HuH-7.5 (cell line): Measurements from ENCODE around the gene RYK.
"Not testable (repeated sequence)": the region's sequence is repeated elsewhere in the genome, so short reads cannot be mapped to it uniquely, and the experiment has no call there.

ENCODE experiments used
- DNase-seq: peaks from one replicate; pipeline ENCODE4 v3.0.0; 2011; ENCODE audit warnings: low spot score

Gene RYK

DNA sequence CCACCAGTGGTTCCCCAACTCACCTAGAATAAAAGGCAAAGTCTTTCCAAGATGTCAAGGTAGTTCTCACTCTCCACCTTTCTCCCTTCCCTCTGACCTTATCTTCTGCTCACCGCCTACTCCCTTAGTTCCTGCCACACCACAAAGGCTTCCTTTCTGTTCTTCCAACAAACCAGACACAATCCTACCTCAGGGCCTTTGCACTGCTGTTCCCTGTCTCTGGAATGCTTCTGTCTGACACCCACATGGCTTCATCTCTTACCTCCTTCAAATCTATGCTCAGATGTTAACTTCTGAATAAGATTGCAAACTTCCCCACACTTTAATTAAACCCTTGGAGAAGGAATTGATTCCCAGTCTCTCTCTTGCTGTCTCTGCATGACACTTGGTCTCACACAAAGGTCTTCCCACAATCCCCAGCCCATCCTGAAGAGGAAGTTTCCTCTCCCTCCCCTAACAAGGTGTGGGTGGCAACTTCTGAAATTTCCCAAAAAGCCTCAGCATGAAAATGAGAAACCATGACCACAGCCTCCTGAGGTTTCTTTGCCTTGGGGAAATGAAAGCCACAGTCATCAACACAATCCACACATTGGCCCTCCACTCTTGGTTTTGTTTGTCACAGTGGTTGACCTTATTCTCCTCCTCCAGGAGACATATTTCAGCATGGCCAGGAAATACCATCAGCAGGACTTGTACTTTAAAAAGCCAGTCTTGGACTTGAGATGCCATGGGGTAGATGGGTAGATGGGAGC is 3.0 kb upstream of the RYK start:
- no peak for DNase-seq

DNA sequence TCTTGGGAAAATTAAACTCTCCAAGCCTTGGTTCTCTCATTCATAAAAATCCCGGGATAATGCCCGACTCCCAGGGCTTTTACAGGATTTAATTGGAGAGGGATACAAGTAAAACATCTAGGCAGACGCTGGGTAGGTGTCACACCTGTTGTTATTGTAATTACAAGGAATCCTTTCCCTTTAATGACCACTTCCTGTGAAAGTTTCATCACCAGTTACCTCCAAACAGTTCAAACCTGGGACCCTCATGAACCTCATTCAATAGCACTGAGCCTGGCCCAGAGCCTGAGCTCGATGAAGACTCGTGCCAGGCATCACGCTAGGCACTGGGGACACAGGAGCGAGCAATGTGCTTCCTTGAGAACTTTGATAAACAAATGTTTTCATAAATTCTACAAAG is 2.1 kb upstream of the RYK start:
- no peak for DNase-seq

DNA sequence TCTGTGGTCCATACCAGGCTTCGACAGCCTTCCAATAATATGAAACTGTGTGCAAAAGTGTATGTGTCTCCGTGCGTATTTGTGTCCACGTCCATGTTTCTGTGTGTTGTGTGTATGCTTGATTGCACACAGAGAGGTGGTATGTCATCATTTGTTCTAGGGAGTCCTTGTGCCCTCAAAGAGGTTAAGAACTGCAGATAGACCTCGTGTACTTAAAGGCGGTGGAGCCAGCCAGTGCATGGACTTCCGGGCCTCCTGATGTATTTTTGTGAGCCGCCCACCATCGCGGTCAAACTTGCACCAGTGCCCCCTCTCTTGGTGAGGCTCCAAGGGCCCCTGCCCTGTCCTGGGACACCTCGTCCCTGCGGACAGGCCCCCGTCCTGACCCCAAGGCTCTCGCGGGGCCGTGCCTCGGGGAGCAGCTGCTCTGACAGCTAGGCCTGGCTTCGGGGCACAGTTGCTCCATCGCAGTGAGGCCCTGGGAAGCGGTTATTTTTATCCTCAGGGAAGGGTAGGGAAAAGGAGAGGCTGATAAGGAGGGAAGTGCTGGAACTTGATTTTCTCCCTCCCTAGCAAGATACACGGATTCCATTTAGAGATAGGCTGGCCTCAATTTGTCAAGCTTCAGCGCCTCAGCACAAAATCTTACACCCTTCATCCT is 1.2 kb upstream of the RYK start:
- DNase-seq, result no peak

DNA sequence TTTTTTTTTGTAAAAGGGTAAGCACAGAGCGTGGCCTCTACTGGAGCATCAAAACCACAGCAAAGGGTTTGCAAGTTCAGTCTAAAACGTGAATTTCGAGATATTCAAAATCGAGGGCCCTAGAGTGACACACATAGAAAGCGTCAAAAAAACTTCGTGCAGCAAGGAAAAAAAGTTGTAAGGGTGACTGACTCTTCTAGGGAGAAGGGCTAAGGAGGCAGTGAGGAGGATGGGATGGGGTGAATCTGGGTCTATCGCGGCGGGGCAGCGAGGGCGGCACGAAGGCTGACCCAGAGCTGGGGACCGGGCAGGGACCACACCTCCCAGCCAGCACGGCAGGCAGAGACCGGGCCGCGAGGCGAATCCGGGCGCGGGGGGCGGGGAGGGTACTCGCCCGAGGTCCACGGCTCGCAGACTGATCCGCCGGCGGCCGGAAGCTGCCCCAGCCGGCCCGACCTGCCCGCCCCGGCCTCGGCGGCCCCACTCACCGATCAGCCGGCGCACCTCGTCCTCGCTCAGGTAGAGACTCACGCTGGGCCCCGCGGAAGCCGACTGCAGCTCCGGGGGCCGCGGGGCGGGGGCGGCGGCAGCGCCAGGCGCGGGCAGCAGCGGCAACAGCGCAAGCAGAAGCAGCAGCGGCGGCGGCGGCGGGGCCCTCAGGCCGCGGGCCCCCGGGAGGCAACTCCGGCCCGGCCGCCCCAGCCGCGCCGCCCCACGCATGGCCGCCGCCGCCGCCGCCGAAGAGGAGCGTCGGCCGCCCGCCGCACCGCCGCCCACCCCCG is 533 bp downstream of the RYK start:
- peak; percentile 64 for DNase-seq

DNA sequence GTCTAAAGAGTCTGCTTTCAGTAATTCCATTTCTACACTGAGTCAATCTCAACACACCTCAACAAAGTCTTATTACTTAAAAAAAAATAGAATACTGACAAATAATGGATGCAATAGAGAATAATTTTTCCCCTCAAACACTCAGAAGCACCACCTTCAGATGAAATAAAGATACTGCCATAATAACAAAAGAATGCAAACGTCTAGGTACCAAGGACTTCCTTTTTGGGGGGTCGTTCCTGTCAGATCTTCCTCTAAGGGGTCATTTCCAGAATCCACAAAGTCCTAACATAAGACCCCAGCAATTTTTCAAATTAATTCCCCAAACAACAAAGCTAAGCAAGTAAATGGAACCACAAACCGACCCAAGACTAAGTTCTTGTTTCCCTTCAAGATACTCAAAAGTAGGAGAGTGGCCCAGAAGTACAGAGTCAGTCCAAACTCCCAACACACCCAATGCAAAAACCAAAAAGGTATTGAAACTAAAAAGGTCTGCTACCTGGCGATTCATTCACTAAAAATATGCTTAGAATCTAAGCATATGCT is 1.3 kb downstream of the RYK start:
- no peak for DNase-seq

DNA sequence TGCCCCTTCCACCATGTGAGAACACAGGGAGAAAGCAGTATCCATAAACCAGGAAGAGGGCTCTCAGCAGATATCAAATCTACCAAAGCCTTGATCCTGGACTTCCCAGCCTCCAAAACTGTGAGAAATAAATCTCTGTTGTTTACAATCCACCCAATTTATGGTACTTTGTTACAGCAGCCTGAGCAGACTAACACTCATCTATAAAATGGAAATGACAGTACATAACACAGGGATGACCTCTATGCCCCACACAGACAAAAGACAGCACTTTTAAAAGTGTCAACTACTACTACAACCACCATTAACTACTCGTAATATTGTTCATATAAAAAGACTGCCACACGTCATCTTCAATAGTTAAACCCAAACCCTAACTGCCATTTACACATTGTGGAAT is 5.7 kb downstream of the RYK start:
- DNase-seq, result no peak

DNA sequence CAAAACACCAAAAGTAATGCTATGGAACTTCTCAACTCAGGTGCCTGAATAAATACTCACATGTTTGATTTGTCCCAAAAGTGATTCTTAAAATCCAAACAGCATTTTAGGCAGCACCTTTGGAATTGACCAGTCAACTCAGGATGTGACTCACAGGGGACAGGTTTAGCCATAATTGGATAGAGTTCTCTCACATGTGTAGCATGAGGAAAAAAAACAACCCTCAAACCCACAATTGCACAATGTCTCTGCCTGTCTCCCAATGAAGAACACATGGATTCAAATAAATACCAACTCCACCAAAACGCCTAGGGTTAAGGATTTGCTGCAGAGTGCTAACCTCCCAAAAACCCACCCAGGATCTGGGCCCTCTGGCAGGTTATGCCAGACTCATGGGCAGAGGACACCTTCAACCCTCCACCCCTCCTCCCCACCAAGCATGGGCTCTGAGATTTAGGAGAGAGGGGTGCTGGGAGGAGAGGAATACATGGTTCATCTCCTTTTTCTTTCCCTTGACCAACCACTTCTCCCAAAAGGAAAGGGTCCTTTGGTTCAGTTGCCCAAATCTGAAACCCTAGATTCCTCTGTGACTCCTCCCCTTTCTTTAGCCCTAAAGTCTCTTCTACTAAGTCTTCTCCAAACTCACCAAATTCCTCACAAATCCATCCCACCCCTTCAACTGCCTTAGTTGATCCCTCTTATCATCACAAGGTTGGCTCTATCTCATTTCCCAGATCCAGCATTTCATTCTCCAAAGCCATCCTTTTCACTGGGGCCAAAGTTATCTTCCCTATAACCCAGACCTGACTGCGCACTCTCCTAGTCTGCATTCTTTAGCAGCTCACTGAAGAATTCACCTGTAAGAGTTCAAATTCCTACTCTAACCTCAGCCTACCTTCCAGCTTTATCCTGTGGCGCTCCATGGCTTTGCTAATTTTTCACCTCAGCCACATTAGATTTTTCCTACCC is 7.7 kb downstream of the RYK start:
- no peak for DNase-seq

DNA sequence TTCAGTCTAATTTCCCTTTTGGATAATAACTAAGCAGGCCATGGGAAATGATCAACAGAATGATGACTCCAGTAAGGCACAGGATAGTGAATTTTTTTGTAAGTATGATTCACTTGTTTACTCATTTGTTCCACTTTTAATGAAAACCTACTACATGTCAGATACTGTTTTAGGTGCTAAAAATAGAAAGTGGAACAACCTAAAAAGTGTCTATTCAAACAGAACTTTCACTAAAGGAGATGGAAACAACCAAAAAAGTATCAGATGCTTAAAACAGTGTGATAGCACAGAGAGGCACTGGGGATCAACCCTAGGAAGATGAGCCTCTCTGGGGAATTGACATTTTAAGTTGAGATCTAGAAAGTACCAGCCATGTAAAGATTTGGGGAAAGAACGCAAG is 11.1 kb downstream of the RYK start:
- DNase-seq, result no peak

DNA sequence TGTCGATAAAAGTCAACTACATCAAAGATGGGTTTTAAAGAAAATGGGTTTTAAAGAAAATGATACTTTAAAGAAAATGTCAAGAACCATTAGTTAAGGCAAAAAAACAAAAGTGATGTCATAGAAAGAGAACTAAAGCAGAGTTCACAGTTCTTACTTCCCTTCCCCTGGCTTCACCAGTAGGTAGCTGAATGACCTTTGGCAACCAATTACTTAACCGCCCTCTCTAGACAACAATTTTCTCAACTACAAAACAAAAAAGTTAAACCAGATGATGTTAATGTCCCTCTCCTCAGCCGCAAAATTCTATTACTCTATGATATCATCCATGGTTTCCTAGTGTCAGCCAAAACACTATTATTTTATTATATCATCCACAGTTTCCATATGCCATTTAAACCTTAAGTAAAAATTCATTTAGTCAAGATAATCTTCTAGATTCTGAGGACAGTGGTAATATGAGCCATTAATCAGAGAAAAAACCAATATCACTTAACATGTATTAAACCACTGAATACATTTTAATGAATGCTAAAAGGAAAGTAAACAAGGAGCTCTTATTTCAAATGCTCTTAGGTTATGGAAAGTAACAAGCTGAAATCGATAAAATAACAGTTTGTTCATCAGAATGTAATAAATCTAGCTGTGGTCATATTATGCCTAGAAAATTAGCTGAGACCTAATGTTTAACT is 13.1 kb downstream of the RYK start:
- no peak for DNase-seq

DNA sequence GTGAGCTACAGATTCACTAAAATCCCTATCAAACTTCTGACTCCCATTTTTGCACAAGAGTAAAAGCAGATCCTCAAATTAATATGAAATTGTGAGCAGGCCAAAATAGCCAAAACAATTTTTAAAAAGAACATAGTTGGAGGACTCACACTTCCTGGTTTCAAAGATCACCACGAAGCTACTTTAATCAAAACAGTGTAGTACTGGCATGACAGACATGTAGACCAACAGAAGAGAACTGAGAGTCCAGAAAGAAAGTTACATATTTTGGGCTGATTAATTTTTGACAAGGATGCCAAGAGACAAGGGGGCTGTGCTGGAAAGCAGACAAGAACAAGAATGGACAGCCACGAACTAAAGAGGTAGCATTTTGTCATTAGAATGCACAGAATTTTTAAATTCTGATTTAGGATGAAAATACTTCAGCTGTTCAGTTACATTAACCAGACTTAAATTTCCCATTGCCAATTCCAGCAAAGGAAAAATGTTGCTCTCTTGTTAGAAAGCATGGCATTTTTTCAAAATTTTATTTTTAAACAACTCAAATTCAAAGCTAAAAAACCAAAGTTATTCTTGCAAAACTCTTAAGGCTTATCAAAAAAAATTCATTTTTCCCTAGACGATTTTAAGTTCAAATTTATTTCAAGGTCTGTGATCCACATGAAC is 14.0 kb downstream of the RYK start:
- no peak for DNase-seq

DNA sequence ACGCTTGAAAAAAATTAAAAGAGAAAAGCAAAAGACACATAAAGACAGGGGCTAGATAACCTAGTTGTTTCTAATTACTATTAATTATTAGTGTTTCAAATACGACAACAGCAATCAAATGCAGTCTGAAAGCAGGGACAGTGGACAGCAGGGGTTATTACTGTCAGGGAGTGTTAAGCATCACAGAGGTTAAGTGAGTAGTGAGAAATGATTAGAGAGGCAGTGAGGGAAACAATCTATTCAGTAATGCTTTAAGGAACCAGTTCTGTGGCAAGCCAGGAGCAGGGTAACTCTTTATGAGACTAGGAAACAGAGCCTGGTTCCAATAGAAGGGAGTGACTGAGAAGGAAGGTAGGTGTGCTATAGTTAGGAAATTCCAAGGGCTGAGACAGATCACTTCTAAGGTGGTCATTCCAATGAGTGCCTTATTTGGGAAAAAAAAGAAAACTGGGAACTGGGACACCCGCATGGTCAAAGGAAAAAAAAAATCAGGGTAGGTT is 15.0 kb downstream of the RYK start:
- DNase-seq, result no peak

DNA sequence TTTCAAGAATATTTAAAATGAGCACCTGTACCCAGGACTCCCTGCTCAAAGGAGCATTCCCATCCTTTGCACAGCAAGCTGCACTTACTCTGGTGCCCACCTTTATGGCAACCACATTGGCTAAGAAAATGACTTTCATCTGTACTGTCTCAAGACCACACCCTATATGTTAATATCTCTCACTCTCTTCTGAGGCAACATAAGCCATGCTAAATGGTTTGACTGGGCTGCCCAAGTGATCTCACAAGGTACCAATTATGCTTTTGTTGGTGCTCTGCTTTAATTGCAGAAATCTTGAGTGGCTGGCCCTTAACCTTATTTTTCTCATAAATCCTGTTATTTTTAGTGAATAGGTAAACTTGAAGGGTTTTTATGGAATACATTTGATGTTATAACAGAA is 17.7 kb downstream of the RYK start:
- no peak for DNase-seq

DNA sequence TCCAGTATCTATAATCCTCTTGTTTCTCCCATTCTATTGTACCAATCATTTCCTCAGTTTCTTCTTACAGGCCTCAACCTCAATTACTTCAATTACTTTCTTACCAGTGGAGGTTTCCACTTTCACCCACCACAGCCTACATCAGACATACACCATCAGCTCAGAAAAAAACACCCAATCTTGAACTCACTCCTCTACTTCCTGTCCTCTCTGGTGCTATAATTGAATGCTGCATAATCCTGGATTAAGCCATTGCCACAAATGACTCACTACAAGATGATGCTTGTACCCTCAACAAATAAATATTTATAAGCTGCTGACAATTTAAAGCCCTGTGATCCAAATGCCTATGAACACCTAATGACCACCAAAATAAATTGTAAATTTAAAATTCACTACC is 18.5 kb downstream of the RYK start:
- no peak for DNase-seq

DNA sequence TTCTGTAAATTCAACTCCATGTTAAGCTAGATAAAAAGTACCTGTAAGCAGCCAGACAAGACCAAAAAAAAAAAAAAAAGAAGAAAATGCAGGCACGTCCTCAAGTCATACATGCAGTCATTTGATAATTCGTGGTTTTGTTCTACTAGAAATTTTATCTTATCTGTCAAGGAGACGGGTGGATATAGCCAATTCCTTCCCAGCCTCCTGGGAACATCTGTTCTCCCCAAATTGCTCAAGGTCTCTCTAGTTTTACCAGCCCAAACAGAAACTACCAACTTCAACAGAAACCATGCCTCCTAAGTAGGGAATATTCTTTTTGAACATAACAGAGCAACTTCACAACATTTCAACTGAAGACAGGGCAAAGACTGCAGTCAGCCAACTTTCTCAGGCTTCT is 19.5 kb downstream of the RYK start:
- no peak for DNase-seq

DNA sequence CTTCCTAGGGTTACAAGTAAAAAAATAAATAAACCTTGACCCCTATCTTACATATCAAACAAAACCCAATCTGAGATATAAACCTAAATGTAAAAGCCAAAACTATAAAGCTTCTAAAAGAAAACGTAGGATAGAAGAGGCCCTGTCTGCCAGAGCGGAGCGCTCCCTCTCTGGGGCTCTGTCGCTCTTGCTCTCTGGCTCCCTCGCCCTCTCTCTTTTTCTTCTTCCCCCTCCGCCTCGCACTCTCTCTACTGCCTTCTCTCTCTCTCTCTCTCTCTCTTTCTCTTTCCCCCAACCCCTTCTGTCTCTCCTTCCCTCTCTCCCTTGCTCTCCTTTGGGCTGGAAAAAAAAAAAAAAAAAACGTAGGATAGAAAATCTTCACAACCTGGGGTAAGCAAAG is 21.6 kb downstream of the RYK start:
- DNase-seq, result no peak

DNA sequence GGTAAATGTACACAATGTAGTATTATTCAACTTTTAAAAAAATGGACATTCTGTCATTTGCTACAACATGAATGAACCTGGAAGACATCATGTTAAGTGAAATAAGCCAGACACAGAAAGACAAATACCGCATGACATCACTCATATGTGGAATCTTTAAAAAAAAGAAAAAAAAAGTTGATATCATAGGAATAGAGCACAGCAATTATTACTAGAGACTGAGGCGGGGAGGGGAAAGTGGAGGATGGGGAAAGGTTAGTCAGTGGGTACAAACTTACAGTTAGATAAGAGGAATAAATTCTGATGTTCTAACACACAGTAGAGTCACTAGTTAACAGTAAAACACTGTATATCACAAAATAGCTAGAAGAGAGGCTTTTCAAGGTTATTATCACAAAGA is 22.2 kb downstream of the RYK start:
- no peak for DNase-seq

DNA sequence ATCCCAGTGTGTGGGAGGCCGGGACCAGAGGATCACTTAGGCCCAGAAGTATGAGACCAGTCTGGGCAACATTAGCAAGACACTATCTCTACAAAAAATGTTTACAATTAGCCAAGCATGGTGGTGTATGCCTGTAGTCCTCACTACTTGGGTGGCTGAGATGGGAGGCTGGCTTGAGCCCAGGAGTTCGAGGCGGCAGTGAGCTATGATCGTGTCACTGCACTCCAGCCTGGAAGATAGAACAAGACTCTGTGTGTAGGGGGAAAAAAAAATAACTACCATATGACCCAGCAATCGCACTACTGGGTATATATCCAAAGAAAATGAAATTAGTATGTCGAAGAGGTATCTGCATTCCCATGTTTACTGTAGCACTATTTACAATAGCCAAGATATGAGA is 22.6 kb downstream of the RYK start:
- DNase-seq, result no peak

DNA sequence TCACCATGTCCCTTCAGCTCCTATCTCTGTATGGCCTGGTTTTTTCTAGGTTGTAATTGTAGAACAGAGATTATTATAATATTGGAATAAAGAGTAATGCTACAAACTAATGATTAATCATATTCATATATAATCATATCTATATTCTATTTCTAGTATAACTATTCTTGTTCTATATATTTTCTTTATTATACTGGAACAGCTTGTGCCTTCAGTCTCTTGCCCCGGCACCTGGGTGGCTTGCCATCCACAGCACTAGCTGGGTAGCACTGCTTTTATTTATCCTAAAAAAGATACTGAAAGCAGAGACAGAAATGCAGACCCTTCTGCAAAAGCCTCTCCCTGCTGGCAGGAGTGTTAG is 25.9 kb downstream of the RYK start:
- DNase-seq, result not testable (repeated sequence)

DNA sequence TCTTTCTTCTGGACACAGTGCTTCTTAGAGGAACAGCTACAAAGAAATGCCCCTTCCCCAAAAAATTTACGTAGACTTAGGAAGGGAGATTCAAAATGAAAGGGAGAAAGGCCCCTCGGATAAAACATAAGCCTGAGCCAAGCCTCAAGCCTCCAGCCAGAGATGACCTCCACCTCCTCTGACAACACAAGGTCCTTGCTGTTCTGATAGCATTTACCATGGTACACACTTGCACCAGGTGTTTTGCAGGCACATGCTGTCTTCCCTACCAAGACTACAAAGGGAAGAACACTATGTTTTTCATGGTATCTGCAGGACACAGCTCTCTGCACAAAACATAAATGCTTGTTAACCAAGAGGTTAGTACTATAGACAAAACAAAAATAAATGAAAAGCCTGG is 27.8 kb downstream of the RYK start:
- no peak for DNase-seq

DNA sequence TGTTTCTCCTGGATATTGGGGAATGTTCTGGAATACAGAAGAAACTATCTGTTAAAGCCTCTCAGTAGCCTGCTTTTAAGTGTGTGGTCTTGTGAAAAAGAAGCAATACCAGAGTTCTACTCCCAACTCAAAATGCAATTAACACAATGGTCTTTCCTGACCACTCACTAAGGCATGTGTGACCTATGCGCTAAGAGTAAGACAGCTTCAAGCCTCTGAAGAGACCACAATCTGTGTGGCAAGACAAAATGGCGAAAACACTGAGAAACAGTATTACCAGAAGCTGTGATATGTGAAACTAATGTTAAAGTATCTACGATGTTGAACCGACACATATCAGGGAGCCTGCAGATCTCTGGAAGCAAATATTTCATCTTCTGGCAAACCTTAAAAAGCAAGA is 33.8 kb downstream of the RYK start:
- DNase-seq, result no peak
